ENCODE data around the gene CCL17. TPM values are rescaled to one million over a fixed set of nuclear protein-coding genes. Genes with fewer than 3 reads are reported as not detected.
"Not testable (repeated sequence)": the region's sequence is repeated elsewhere in the genome, so short reads cannot be mapped to it uniquely, and the experiment has no call there.

Gene CCL17
- total RNA-seq, 2 donors from 2014 or later: not detected

GRCh38 chr16:57440551-57440950 lies 36.0 kb downstream of the CCL17 start:
- not testable (repeated sequence) for H3K27ac Mint-ChIP-seq; H3K4me3 Mint-ChIP-seq; H3K27me3 Mint-ChIP-seq; H3K4me1 Mint-ChIP-seq; ATAC-seq; H3K9me3 ChIP-seq (ENCODE audit: control insufficient read depth, low read length, poor library complexity, severe bottlenecking); DNase-seq; H3K36me3 Mint-ChIP-seq (ENCODE audit: low read depth)

DNA sequence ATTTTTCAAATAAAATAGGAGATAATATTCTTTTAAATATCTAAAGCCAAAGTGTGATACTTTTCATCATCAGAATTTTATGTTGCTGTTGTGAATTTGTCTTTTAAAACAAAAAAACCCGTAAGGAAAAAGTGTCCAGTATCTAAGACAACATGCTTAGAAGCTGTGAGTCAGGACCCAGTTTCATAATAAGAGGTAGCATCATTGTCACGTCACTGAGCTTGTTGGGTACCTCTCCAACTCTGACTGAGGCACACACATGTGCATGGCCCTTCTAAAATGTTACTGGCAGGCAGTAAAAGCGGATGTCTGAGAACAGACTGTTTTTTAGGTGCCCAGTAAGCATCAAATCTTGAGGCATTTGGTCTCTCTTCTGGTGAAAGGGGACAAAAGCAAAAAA lies 40.1 kb downstream of the CCL17 start:
- no peak overlapping the region for H3K4me3 Mint-ChIP-seq
- no peaks in the 10 kb centered on the region for H3K9me3 ChIP-seq (ENCODE audit: control insufficient read depth, low read length, poor library complexity, severe bottlenecking)
- peaks cover 14% of the 10 kb centered on the region for H3K4me1 Mint-ChIP-seq
- no peak overlapping the region for H3K27ac Mint-ChIP-seq
- ATAC-seq (no peak), DNase-seq (no peak)
- no peaks in the 10 kb centered on the region for H3K27me3 Mint-ChIP-seq
- H3K36me3 Mint-ChIP-seq (ENCODE audit: low read depth): no peaks in the 10 kb centered on the region

DNA sequence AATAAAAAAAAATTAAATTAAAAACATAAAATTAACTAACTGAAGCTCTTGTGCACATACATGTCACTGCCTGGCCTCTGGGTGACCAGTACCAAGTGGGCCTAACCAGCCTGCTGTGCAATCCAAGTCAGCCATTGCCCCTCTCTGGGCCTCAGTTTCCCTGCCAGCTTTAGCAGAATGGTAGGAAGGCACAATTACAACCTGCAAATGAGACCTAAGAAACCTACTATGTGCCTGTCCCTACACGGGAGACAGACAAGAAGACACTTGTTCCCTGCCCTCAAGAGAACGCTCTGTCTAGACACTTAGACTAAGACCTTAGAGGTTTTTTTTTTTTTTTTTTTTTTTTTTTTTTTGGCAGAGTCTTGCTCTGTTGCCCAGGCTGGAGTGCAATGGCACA lies 40.9 kb downstream of the CCL17 start:
- DNase-seq (no peak), ATAC-seq (no peak)
- H3K9me3 ChIP-seq (ENCODE audit: control insufficient read depth, low read length, poor library complexity, severe bottlenecking): no peaks in the 10 kb centered on the region
- Mint-ChIP-seq H3K36me3 (ENCODE audit: low read depth) (no peaks in the 10 kb centered on the region), H3K27me3 (no peaks in the 10 kb centered on the region), H3K27ac (no peak overlapping the region), H3K4me1 (peaks cover 14% of the 10 kb centered on the region), H3K4me3 (no peak overlapping the region)

DNA sequence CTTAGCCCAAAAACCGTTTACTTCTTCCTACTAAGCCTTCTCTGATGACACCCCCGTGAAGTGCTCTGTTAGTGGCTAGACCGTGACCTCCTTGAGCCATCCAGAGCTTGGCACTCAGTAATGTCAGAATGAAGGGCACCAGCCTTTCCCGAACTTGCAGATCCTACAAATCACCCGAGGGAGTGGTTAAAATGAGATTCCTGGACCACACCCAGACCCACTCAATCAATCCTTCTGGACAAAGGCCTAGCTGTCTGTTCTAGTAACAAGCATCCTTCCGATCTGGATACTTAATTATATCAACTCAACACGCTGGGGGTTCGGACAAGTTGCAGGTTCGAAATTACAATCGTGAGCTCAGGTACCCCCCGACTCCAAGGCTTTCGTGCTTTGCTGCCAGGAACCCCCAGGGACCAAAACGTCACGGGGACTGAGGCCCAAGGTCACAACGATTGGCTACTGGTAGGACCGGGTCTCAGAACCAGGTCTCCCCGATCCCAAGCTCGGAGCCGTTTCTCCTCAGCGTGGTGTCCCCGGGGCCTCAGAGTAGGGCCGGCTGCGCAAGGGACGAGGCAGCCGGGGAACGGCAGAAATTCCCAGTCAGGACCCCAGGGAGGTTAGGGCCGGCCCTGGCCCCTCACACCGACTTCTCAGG lies 42.1 kb downstream of the CCL17 start:
- DNase-seq (no peak), ATAC-seq (peak; percentile 18)
- Mint-ChIP-seq H3K4me1 (peaks cover 14% of the 10 kb centered on the region), H3K27ac (peak overlapping the region; percentile 81), H3K4me3 (peak overlapping the region; percentile 93), H3K36me3 (ENCODE audit: low read depth) (no peaks in the 10 kb centered on the region), H3K27me3 (no peaks in the 10 kb centered on the region)
- no peaks in the 10 kb centered on the region for H3K9me3 ChIP-seq (ENCODE audit: control insufficient read depth, low read length, poor library complexity, severe bottlenecking)

DNA sequence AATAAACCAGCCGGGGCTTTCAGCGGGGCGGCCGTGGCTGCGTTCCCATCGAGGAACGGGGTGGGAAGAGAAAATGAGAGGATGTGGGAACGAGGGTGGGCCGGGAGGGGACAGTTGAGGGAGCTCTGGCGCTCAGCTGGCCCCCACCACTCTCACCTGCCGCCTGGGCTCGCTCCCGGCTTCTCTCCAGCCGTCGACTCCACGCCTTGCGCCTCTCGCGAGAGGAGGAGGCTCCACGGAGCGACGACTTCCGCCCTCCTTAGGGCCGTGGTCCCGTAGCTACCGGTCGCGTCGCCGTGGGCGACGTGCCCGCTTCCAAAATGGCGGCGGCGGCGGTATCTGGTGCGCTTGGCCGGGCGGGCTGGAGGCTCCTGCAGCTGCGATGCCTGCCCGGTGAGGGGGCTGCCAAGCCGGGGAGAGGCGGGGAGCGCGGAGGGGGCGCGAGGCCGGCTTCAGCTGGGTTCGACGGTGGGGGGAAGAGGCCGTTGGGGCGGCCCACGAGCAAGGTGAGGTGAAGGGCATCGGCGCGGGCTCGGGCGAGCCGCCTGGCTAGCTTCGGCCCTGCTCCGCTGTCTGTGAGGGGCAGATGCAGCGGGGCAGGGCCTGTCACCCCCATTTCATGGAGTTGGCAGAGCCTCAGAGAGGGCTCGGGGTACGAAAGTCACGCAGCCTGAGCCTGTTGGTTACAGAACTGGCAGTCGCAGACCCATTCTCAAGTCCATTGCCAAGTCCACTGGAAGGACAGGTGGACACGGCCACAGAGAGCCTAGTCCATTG lies 42.8 kb downstream of the CCL17 start, which contains the start of the genes CIAPIN1 and COQ9:
Gene CIAPIN1 (minus strand): TSS at position 200 of the 777 bp plus-strand sequence. CDS start 6,457 bp downstream, outside the sequence.
Gene COQ9 (plus strand): TSS at position 294 of the 777 bp plus-strand sequence. CDS start 27 bp downstream, at position 321.
- H3K4me3 Mint-ChIP-seq: peak within 1 kb of the TSS; percentile 93
- H3K27ac Mint-ChIP-seq: peak within 1 kb of the TSS; percentile 81
- ATAC-seq: peak; percentile 99
- peaks cover 14% of the 10 kb centered on the region for H3K4me1 Mint-ChIP-seq
- H3K36me3 Mint-ChIP-seq (ENCODE audit: low read depth): no peaks in the 10 kb centered on the region
- no peaks in the 10 kb centered on the region for H3K27me3 Mint-ChIP-seq
- peak; percentile 84 to 88 (median 88) for DNase-seq
- H3K9me3 ChIP-seq (ENCODE audit: control insufficient read depth, low read length, poor library complexity, severe bottlenecking): no peaks in the 10 kb centered on the region

DNA sequence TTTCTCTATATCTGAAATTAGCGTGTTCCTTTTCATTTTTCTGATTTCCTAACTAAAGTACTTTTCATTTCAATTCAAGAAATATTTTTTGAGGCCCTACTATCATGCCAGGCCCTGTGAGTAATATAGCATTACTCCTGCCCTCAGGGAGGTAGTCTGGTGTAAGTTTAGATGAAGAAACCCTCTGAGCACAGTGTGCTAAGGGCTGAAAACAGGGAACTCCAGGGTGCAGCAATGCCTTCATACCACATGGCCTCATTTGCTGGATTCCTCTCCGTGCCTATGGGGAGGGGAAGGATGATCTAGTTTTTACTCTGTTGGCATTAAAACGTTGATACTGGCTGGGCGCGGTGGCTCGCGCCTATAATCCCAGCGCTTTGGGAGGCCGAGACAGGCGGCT lies 47.5 kb downstream of the CCL17 start:
- peaks cover 7% of the 10 kb centered on the region for H3K36me3 Mint-ChIP-seq (ENCODE audit: low read depth)
- no peaks in the 10 kb centered on the region for H3K27me3 Mint-ChIP-seq
- DNase-seq (no peak), ATAC-seq (no peak)
- H3K9me3 ChIP-seq (ENCODE audit: control insufficient read depth, low read length, poor library complexity, severe bottlenecking): no peaks in the 10 kb centered on the region
- peaks cover 8% of the 10 kb centered on the region for H3K4me1 Mint-ChIP-seq
- H3K4me3 Mint-ChIP-seq: no peak overlapping the region
- H3K27ac Mint-ChIP-seq: no peak overlapping the region

GRCh38 chr16:57462209-57462977 lies 57.8 kb downstream of the CCL17 start, which contains the start of gene POLR2C:
Gene POLR2C (plus strand): TSS chr16:57462679. CDS start chr16:57462725, 46 bp downstream.
- DNase-seq: peak; percentile 86 to 96 (median 90)
- Mint-ChIP-seq H3K4me1 (peaks cover 26% of the 10 kb centered on the region), H3K36me3 (ENCODE audit: low read depth) (peaks cover 11% of the 10 kb centered on the region), H3K4me3 (peak within 1 kb of the TSS; percentile 100), H3K27ac (peak within 1 kb of the TSS; percentile 98), H3K27me3 (no peaks in the 10 kb centered on the region)
- ATAC-seq: peak; percentile 97
- no peaks in the 10 kb centered on the region for H3K9me3 ChIP-seq (ENCODE audit: control insufficient read depth, low read length, poor library complexity, severe bottlenecking)

DNA sequence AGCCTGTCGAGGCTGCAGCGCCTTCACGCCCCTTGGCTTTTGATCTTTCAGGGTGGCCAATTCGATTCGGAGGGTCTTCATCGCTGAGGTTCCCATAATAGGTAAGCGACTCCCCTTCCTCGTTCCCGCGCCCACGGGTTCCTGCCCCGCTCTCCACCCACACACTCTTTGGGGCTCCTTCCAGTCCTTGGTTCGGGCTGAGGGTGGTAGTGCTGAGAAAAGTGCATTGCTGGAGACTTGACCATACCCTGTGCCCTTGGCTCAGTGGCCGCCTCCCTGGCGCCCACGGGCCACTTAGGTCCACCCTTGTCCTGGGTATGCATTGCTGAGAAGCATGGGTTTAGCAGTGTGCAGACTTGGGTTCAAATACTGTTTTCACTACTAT lies 58.4 kb downstream of the CCL17 start:
- peaks cover 11% of the 10 kb centered on the region for H3K36me3 Mint-ChIP-seq (ENCODE audit: low read depth)
- peaks cover 26% of the 10 kb centered on the region for H3K4me1 Mint-ChIP-seq
- H3K9me3 ChIP-seq (ENCODE audit: control insufficient read depth, low read length, poor library complexity, severe bottlenecking): no peaks in the 10 kb centered on the region
- no peak for ATAC-seq
- no peaks in the 10 kb centered on the region for H3K27me3 Mint-ChIP-seq
- H3K4me3 Mint-ChIP-seq: peak overlapping the region; percentile 100
- H3K27ac Mint-ChIP-seq: peak overlapping the region; percentile 98
- DNase-seq: no peak

- peak overlapping the region; percentile 25 for H3K4me3 Mint-ChIP-seq
- ATAC-seq (no peak), DNase-seq (no peak)
- H3K36me3 Mint-ChIP-seq (ENCODE audit: low read depth): peaks cover 11% of the 10 kb centered on the region
- H3K27me3 Mint-ChIP-seq: no peaks in the 10 kb centered on the region
- H3K27ac Mint-ChIP-seq: no peak overlapping the region
- H3K4me1 Mint-ChIP-seq: peaks cover 28% of the 10 kb centered on the region
- H3K9me3 ChIP-seq (ENCODE audit: control insufficient read depth, low read length, poor library complexity, severe bottlenecking): no peaks in the 10 kb centered on the region
These were observed 60.0 kb downstream of the CCL17 start for GRCh38 chr16:57464523-57464922.

Other genes starting within 250 kb of the CCL17 start
- 100 to 1,000 TPM; 109 to 118 TPM for gene PSME3IP1, start 218.7 kb upstream of the CCL17 start, total RNA-seq
- gene RSPRY1, start 218.4 kb upstream of the CCL17 start, total RNA-seq: 10 to 100 TPM; 19.1 to 23.8 TPM
- gene ARL2BP, start 159.5 kb upstream of the CCL17 start, total RNA-seq: 10 to 100 TPM; 37.0 to 39.6 TPM
- under 1 TPM; 0.16 to 0.75 TPM for gene PLLP, start 120.1 kb upstream of the CCL17 start, total RNA-seq
- not detected for gene CCL22, start 46.0 kb upstream of the CCL17 start, total RNA-seq
- gene CX3CL1, start 32.3 kb upstream of the CCL17 start, total RNA-seq: not detected
- gene CIAPIN1, start 42.6 kb downstream of the CCL17 start, total RNA-seq: 10 to 100 TPM; 19.3 to 35.0 TPM
- 10 to 100 TPM; 14.2 to 15.3 TPM for gene COQ9, start 42.7 kb downstream of the CCL17 start, total RNA-seq
- 10 to 100 TPM; 76.1 to 82.6 TPM for gene POLR2C, start 57.9 kb downstream of the CCL17 start, total RNA-seq
- gene DOK4, start 81.7 kb downstream of the CCL17 start, total RNA-seq: 1 to 10 TPM; 1.8 to 2.6 TPM
- 1 to 10 TPM; 3.1 to 4.9 TPM for gene CCDC102A, start 131.8 kb downstream of the CCL17 start, total RNA-seq
- gene ADGRG5, start 137.9 kb downstream of the CCL17 start, total RNA-seq: 1 to 10 TPM; 1.6 to 2.8 TPM
- 1 to 10 TPM in 1 of 2 donors, under 1 TPM in 1; 0.65 to 1.3 TPM for gene ADGRG1, start 223.9 kb downstream of the CCL17 start, total RNA-seq

Measured in T-helper 17 cell (primary cell).